HG02798 (cell line): ENCODE results near the gene GRAMD1A.
A peak's percentile ranks its signal among the peaks of the same experiment; 100 is the strongest.
"Not testable (repeated sequence)": the region's sequence is repeated elsewhere in the genome, so short reads cannot be mapped to it uniquely, and the experiment has no call there.

Experiments
- ATAC-seq: cut with Tn5 transposase; IDR thresholded peaks from one replicate; pipeline ENCODE4 v1.9.1; 2021; ENCODE audit warnings: mild to moderate bottlenecking; ENCODE audit not compliant: unreplicated experiment, poor library complexity

GRAMD1A gene

DNA sequence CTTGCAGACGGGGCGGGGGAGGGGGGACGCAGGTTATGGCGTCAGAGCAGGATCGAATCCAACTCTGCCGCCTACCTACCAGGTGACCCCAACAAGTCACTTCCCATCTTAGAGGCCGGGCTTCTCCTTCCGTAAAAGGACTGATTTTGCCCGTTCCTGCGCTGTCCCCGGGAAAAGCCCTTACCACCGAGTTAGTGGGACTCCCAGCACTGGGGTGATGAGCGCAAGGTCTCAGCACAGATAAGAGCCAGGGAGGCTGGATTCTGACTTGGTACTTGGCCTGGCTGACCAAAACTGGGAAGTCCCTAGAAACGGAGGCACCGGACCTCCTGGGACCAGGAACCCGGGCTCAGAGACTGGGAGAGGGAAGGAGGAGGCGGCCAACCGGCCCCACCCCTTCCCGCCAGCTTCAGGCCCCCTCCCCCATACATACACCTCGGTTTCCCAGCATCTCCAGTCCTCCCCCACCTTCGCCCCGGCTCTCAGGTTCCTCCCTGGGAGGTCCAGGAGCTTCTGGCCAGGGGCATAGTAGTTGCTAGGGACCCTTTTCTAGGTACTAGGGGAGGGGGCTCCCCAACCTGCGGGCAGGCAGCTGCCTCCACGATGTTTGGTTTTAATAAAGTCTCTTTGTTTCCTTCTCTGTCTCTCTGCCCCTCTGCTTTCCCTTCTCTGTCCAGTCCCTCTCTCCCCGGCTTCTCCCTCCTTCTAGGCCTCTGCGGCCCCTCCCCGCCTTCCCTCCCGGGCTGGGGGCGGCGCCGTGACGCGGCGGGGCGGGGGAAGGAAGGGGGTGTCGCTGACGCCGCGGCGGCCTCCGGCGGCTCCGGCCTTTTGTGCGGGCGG lies at the start of gene GRAMD1A:
GRAMD1A (plus strand) TSS at position 826 of the 840 bp plus-strand sequence. CDS start 156 bp downstream, outside the sequence.
- peak; percentile 63 for ATAC-seq

DNA sequence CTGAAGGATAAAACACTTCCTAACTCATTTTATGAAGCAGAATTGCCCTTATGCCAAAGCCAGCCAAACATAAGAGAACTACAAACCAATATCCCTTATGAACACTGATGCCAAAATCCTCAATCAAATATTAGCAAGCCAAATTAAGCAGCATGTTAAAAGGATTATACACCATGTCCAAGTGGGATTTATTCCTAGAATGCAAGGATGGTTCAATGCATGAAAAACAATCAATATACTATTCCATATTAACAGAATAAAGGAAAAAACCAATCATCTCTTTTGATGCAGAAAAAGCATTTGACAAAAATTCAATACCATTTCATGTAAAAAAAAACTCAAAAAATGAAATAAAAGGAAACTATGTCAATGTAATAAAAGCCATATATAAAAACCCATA lies 47.0 kb upstream of the GRAMD1A start:
- ATAC-seq = no peak

DNA sequence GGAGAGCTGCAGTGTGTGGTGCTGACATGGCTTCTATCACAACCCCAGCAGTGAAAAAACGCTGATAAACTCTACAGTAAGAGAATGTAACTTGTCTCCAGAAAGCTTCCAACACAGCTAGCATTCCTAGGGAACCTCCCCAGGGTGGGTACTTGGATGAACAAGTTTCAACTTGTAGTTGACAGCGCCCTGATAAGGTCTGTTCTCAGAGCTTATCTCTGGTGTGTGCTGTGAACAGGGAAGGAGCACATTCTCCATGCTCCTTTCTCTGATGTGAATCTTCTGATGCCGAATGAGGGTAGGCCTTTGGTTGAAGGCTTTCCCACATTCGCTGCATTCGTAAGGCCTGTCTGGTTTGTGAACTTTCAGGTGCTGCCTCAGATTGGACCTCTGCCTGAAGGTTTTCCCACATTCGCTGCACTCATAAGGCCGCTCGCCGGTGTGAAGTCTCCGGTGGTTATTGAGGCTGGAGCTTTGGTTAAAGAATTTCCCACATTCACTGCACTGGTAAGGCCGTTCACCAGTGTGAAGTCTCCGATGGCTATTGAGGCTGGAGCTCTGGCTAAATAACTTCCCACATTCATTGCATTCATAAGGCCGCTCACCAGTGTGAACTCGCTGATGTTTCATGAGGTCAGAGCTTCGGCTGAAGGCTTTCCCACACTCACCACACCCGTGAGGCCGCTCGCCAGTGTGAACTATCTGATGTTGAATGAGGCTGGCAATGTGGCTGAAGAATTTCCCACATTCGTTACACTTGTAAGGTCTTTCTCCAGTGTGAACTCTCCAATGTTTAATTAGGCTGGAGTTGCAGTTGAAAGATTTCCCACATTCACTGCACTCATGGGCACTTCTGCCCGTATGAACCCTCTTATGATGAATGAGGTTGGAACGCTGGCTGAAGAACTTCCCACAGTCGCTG lies 42.0 kb upstream of the GRAMD1A start:
- no peak for ATAC-seq

- no peak for ATAC-seq
These were observed 41.1 kb upstream of the GRAMD1A start for GRCh38 chr19:34959021-34959420.

- ATAC-seq = no peak
These were observed 39.9 kb upstream of the GRAMD1A start for GRCh38 chr19:34960103-34960805.

DNA sequence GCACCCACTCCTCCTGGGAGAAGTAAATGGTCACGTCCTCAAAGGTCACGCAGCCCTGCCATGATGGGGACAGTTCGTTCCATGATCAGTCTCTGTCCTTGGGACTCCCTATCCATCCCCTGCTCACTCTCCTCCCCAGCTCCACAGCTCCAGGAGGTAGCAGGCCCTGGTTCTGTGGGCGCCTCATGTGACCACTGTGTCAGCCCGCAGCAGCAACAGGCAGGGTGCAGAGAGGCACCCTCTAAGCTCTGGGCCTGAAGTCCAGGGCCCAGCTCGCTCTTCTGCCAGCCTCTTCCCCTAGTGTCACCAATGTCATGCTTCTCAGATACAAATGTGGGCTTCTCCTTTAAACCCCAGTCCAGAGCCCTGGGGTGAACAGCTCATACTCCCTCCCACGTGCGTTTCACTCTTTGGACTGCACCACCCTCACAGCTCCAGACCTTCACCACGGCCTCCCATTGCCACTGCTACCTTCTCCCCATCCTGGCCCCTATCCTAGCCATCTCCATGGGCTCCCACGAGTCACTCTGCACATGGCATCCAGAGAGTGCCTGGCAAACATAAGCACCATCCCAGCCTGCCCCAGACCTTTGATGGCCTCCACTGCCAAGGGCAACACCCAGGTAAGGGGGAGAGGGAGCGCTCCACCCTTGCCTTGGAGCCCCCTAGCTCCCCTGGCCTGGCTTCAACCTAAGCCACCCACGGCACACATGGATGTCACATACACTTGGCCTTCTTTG lies 39.0 kb upstream of the GRAMD1A start:
- no peak for ATAC-seq

GRCh38 chr19:34961775-34962686 lies 38.1 kb upstream of the GRAMD1A start:
- no peak for ATAC-seq

- no peak for ATAC-seq
These were observed 37.2 kb upstream of the GRAMD1A start for GRCh38 chr19:34962687-34963572.

DNA sequence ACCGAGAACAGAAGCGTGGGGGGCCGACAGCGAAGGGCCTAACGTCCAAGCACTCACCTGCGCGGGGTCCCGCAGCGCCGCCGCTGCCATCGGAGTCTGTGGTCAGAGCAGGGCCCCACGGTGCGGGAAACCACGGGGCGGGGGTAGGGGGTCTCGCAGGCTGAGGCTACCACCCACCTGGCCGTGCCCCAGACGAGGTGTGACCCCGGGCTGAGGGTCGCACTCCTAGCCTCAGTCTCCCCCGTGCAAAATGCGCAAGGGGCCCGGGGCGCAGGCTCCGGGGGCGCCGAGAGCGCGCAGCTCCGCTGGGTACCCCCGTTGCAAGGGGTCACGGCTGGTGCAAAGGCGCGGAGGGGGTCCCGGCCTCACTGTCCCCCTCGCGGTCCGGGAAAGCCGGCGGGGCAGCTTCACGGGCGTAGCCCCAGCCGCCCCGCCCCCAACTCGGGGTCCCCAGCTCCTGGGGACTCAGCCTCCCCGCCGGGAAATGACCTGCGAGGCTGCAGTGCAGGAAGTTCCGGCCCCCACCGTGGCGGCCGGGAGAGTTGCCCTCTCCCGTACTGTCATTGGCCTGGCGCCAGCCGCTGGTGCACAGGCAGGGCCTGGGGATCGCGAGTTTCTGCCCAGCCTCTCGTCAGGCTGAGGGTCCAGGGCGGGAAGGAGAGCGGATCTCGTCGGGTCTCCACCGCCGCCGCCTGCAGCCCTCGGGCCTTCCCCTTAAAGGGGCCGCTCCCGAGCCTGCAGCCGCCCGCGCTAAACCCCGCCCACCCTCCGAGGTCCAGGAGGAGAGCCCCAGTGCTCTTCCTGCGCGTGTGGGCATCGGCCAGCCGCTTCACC lies 36.3 kb upstream of the GRAMD1A start, which contains the start of gene ZNF792:
ZNF792 (minus strand) TSS at position 657 of the 834 bp plus-strand sequence; CDS start at position 90, 567 bp downstream.
- peak; percentile 67 for ATAC-seq

GRCh38 chr19:34964598-34964997 lies 35.5 kb upstream of the GRAMD1A start:
- ATAC-seq = no peak

DNA sequence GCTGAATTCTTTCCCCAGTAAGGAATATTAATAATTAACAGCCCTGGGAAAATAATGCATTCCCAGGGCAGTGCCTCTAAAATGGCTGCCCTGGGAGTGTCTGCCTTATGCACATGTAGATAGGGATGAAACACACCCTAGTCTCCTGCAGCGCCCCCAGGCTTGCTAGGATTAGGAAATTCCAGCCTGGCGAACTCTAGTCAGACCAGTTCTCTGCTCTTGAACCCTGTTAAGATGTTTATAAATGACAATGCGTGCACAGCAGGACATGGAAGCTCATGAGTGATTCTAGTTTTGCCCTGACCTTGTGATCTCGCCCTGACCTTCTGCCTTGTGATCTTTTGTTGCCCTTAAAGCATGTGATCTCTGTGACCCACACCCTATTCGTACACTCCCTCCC lies 34.6 kb upstream of the GRAMD1A start:
- ATAC-seq = not testable (repeated sequence)

DNA sequence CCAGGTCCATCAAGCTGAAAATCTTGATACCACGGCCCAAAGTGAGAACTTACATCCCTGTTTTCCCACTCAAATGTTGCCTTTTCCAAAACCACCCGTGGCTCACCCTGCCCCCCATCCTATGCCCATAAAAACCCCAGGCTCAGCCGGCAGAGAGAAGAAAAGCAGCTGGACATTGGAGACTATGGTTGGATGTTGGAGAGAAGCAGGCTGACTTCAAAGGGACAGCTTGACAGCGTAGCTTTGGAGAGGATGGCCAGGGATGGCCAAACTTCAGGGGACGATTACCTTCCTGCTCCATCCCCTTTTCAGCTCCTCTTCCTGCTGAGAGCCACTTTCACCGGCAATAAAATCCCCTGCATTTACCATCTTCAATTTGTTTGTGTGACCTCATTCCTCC lies 32.6 kb upstream of the GRAMD1A start:
- ATAC-seq = no peak

DNA sequence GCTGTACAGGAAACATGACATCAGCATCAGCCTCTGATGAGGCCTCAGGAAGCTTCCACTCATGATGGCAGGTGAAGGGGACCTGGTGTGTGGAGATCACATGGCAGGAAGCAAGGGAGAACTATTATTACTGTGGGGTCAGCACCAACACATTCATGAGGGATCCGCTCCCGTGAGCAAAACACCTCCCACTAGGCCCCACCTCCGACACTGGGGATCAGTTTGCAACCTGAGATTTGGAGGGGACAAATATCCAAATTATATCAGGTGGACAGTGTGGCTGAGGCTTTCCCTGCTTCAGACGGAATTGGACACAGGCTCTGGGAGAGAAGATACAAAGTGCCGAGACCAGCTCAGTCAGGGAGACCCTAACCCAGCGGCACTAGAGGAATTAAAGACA lies 30.4 kb upstream of the GRAMD1A start:
- no peak for ATAC-seq

- not testable (repeated sequence) for ATAC-seq
These were observed 29.8 kb upstream of the GRAMD1A start for GRCh38 chr19:34970185-34970780.

DNA sequence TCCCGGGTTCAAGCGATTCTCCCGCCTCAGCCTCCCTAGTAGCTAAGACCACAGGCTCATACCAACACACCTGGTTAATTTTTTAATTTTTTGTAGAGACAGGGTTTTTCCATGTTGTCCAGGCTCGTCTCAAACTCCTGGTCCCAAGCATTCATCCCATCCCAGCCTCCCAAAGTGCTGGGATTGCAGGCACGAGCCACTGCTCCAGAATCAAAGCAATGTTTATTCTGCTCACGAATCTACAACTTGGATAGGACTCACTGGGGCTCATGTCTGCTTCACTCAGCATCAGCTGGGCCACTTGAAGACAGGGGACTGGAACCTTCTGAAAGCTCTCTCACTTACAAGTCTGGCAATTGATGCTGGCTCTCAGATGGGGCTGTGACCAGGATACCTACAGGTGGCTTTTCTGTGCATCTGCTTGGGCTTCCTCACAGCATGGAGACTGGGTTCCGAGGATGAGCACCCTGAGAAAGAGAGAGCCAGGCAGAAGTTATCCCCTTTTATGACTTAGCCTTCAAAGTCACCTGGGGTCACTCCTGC lies 27.9 kb upstream of the GRAMD1A start:
- ATAC-seq = no peak

- no peak for ATAC-seq
These were observed 25.5 kb upstream of the GRAMD1A start for GRCh38 chr19:34974646-34975045.
